ENCODE measurements around the gene BCKDK.

BCKDK gene

GRCh38 chr16:31108035-31108793, at the start of gene BCKDK:
Gene BCKDK, plus strand, starts transcription at chr16:31108386. Its CDS starts 838 bp downstream, at chr16:31109224.
- intact Hi-C loops (cut with micrococcal nuclease), result loop anchor here (5.0 kb wide), 2 partner anchors 34 to 36 kb away; partner anchors contain the start of genes ZNF646 and ZNF668
- H3K27me3 Mint-ChIP-seq, result no peaks in the 10 kb centered on the region
- H3K4me3 Mint-ChIP-seq, result peak within 1 kb of the TSS; percentile 88
- H3K36me3 Mint-ChIP-seq (ENCODE audit: low read depth), result peaks cover 46% of the 10 kb centered on the region
- no peaks in the 10 kb centered on the region for H3K9me3 Mint-ChIP-seq
- H3K4me1 Mint-ChIP-seq (ENCODE audit: low read depth), result peaks cover 58% of the 10 kb centered on the region
- H3K27ac Mint-ChIP-seq, result peak within 1 kb of the TSS; percentile 75

- intact Hi-C loops (cut with micrococcal nuclease), result no loop called here
- H3K27ac Mint-ChIP-seq, result no peak overlapping the region
- H3K9me3 Mint-ChIP-seq, result no peaks in the 10 kb centered on the region
- peaks cover 71% of the 10 kb centered on the region for H3K36me3 Mint-ChIP-seq (ENCODE audit: low read depth)
- no peak overlapping the region for H3K4me3 Mint-ChIP-seq
- H3K27me3 Mint-ChIP-seq, result no peaks in the 10 kb centered on the region
- H3K4me1 Mint-ChIP-seq (ENCODE audit: low read depth), result peaks cover 14% of the 10 kb centered on the region
Measured at GRCh38 chr16:31061126-31061812, 46.9 kb upstream of the BCKDK start.

- Mint-ChIP-seq H3K4me3 (no peak overlapping the region), H3K9me3 (no peaks in the 10 kb centered on the region), H3K27ac (no peak overlapping the region), H3K27me3 (no peaks in the 10 kb centered on the region), H3K4me1 (ENCODE audit: low read depth) (peaks cover 16% of the 10 kb centered on the region), H3K36me3 (ENCODE audit: low read depth) (peaks cover 64% of the 10 kb centered on the region)
- intact Hi-C loops (cut with micrococcal nuclease), result no loop called here
Measured at GRCh38 chr16:31061813-31062440, 46.3 kb upstream of the BCKDK start.

- no peak overlapping the region for H3K4me3 Mint-ChIP-seq
- no peak overlapping the region for H3K27ac Mint-ChIP-seq
- peaks cover 22% of the 10 kb centered on the region for H3K4me1 Mint-ChIP-seq (ENCODE audit: low read depth)
- peaks cover 62% of the 10 kb centered on the region for H3K36me3 Mint-ChIP-seq (ENCODE audit: low read depth)
- intact Hi-C loops (cut with micrococcal nuclease), result no loop called here
- H3K9me3 Mint-ChIP-seq, result no peaks in the 10 kb centered on the region
- H3K27me3 Mint-ChIP-seq, result no peaks in the 10 kb centered on the region
Measured at GRCh38 chr16:31063495-31063842, 44.7 kb upstream of the BCKDK start.

DNA sequence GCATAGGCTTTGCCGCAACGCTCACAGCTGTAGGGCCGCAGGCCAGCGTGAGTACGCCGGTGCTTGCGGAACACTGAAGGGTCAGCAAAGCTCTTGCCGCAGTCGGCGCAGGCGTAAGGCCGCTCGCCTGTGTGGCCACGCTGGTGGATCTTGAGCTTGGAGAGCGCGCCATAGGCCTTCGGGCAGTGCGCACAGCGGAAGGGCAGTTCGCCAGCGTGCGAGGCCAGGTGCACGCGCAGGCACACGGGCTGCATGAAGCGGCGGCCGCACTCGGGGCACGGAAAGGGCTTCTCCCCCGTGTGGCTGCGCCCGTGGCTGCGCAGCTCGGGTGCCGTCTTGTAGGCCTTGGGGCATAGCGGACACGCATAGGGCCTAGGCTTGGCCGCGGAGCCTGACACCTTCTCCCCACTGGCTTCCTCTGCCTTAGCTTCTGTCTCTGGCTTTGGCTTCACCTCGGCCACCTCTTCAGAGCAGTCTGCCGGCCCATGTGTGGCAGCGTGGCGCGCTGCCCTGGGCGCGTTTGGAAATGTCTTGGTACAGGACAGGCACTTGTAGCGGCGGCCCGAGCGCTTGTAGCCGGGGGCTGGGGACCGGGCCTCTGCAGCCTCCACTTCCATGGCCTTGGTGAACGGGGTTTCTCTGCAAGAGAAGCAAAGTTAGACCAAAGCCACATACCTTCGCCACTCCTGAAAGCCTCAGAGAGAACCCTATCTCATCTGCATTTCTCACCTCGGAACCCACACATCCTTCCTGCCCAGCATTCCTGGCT, 44.2 kb upstream of the BCKDK start:
- intact Hi-C loops (cut with micrococcal nuclease), result no loop called here
- Mint-ChIP-seq H3K27ac (no peak overlapping the region), H3K27me3 (no peaks in the 10 kb centered on the region), H3K4me3 (no peak overlapping the region), H3K9me3 (no peaks in the 10 kb centered on the region), H3K4me1 (ENCODE audit: low read depth) (peaks cover 24% of the 10 kb centered on the region), H3K36me3 (ENCODE audit: low read depth) (peaks cover 61% of the 10 kb centered on the region)

GRCh38 chr16:31064882-31065461, 43.2 kb upstream of the BCKDK start:
- H3K27ac Mint-ChIP-seq, result no peak overlapping the region
- no peaks in the 10 kb centered on the region for H3K27me3 Mint-ChIP-seq
- intact Hi-C loops (cut with micrococcal nuclease), result no loop called here
- no peaks in the 10 kb centered on the region for H3K9me3 Mint-ChIP-seq
- H3K4me3 Mint-ChIP-seq, result no peak overlapping the region
- H3K4me1 Mint-ChIP-seq (ENCODE audit: low read depth), result peaks cover 29% of the 10 kb centered on the region
- H3K36me3 Mint-ChIP-seq (ENCODE audit: low read depth), result peaks cover 60% of the 10 kb centered on the region

GRCh38 chr16:31067342-31067741, 40.8 kb upstream of the BCKDK start:
- Mint-ChIP-seq H3K4me3 (no peak overlapping the region), H3K36me3 (ENCODE audit: low read depth) (peaks cover 36% of the 10 kb centered on the region), H3K27me3 (no peaks in the 10 kb centered on the region), H3K27ac (no peak overlapping the region), H3K9me3 (no peaks in the 10 kb centered on the region), H3K4me1 (ENCODE audit: low read depth) (peaks cover 39% of the 10 kb centered on the region)
- intact Hi-C loops (cut with micrococcal nuclease), result no loop called here

GRCh38 chr16:31071861-31072260, 36.3 kb upstream of the BCKDK start:
- H3K27ac Mint-ChIP-seq, result peak overlapping the region; percentile 91
- H3K27me3 Mint-ChIP-seq, result no peaks in the 10 kb centered on the region
- peak overlapping the region; percentile 94 for H3K4me3 Mint-ChIP-seq
- peaks cover 53% of the 10 kb centered on the region for H3K4me1 Mint-ChIP-seq (ENCODE audit: low read depth)
- H3K9me3 Mint-ChIP-seq, result no peaks in the 10 kb centered on the region
- peaks cover 37% of the 10 kb centered on the region for H3K36me3 Mint-ChIP-seq (ENCODE audit: low read depth)
- intact Hi-C loops (cut with micrococcal nuclease), result loop anchor here (5.0 kb wide), 3 partner anchors 35 to 415 kb away; partner anchors contain the start of genes BCKDK, FBRS and HSD3B7

- intact Hi-C loops (cut with micrococcal nuclease), result loop anchor here (5.0 kb wide), 3 partner anchors 35 to 415 kb away; partner anchors contain the start of genes BCKDK, FBRS and HSD3B7
- H3K27me3 Mint-ChIP-seq, result no peaks in the 10 kb centered on the region
- H3K27ac Mint-ChIP-seq, result peak overlapping the region; percentile 91
- peaks cover 59% of the 10 kb centered on the region for H3K4me1 Mint-ChIP-seq (ENCODE audit: low read depth)
- no peaks in the 10 kb centered on the region for H3K9me3 Mint-ChIP-seq
- H3K36me3 Mint-ChIP-seq (ENCODE audit: low read depth), result peaks cover 43% of the 10 kb centered on the region
- peak overlapping the region; percentile 94 for H3K4me3 Mint-ChIP-seq
Measured at GRCh38 chr16:31072540-31073141, 35.5 kb upstream of the BCKDK start.

DNA sequence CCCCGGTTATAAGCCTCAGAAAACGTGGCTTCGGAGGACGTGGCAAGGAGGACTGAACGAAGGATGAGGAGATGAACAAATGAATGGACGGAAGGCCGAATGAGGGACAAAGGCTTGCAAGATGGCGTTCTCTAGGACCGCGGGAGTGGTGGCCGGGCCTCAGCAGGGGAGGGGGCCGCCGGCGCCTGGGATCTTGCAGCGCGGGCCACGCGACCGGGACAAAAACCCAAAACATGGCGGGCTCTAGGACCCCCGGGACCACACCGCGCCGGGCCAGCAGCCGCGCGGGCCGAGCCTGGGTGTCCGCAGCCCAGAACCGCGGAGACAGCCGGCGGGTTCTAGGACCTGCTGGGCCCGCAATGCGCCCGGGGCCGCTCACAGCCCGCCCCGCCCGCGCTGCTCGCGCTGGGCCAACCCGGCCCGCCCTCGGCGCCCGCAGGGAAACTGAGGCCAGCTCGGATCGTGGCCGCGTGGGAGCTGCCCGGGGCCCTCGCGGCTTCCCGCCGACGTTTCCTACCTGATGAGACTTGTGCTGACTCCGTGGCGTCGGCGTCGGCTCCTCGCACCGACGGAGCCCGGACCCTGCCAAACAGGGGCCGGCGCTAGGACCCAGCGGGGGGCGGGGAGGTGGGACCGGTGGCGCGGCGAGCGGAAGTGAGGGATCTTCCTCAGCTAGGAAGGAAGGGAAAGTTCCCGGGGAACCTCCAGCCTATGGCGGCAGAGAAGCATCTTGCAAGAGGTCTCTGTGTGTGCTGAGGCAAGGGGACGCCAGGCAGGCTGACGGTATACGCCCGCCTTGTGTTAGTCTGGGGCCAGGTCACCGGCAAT, 34.8 kb upstream of the BCKDK start:
- peaks cover 62% of the 10 kb centered on the region for H3K4me1 Mint-ChIP-seq (ENCODE audit: low read depth)
- peaks cover 45% of the 10 kb centered on the region for H3K36me3 Mint-ChIP-seq (ENCODE audit: low read depth)
- intact Hi-C loops (cut with micrococcal nuclease), result loop anchor here (5.0 kb wide), 3 partner anchors 34 to 416 kb away; partner anchors contain the start of genes BCKDK, FBRS and HSD3B7
- H3K27me3 Mint-ChIP-seq, result no peaks in the 10 kb centered on the region
- peak overlapping the region; percentile 91 for H3K27ac Mint-ChIP-seq
- peak overlapping the region; percentile 94 for H3K4me3 Mint-ChIP-seq
- no peaks in the 10 kb centered on the region for H3K9me3 Mint-ChIP-seq

GRCh38 chr16:31073970-31074813, 34.0 kb upstream of the BCKDK start, which contains the start of the genes ZNF646 and ZNF668:
Gene ZNF646, plus strand, starts transcription at chr16:31074422. Its CDS starts 1,903 bp downstream, at chr16:31076325.
Gene ZNF668, minus strand, starts transcription at chr16:31074240. Its CDS starts 9,781 bp downstream, at chr16:31064459.
- Mint-ChIP-seq H3K4me1 (ENCODE audit: low read depth) (peaks cover 67% of the 10 kb centered on the region), H3K27me3 (no peaks in the 10 kb centered on the region), H3K4me3 (peak within 1 kb of the TSS; percentile 94), H3K27ac (peak within 1 kb of the TSS; percentile 91), H3K9me3 (no peaks in the 10 kb centered on the region), H3K36me3 (ENCODE audit: low read depth) (peaks cover 54% of the 10 kb centered on the region)
- intact Hi-C loops (cut with micrococcal nuclease), result loop anchor here (1.0 to 5.0 kb wide), 6 partner anchors 21 to 417 kb away; partner anchors contain the start of genes BCKDK, FBRS, HSD3B7 and STX4

All from dendritic cell treated with granulocyte-macrophage colony-stimulating factor and Interleukin-4, amounts not matched to agents 40 ng/mL and 50 ng/mL, for 4 days (primary cell).